Uterus (tissue), 4 donors: ENCODE measurements around the gene GAA. TPM values are rescaled to one million over a fixed set of nuclear protein-coding genes. Genes with fewer than 3 reads are reported as not detected.

Source experiments
- DNase-seq, 2 donors: peaks; one replicate each; pipeline ENCODE4 v3.0.0-alpha.2; 2019 to 2020
- H3K27ac ChIP-seq, 2 donors: fragments of 200-600 bp; sonication (generic); 1 replicate in 1 of 2; 2 replicates in 1 of 2; pipeline ENCODE4 v1.5.1; 2016 to 2018
- H3K27me3 ChIP-seq, 2 donors: fragments of 200-600 bp; sonication (generic); one replicate each; pipeline ENCODE4 v1.5.1; 2018 to 2019; ENCODE audit warnings: control low read depth in 1 of 2
- H3K36me3 ChIP-seq, 2 donors: fragments of 200-600 bp; sonication (generic); one replicate each; pipeline ENCODE4 v1.5.1; 2019; ENCODE audit warnings: control low read depth in 1 of 2
- H3K4me1 ChIP-seq, 2 donors: fragments of 200-600 bp; sonication (generic); one replicate each; pipeline ENCODE4 v1.5.1; 2018 to 2019; ENCODE audit warnings: control low read depth in 1 of 2
- H3K4me3 ChIP-seq, 2 donors: fragments of 200-600 bp; sonication (generic); 1 replicate in 1 of 2; 2 replicates in 1 of 2; pipeline ENCODE4 v1.5.1; 2018 to 2019; ENCODE audit warnings: mild to moderate bottlenecking in 1 of 2
- H3K9me3 ChIP-seq, 2 donors: fragments of 200-600 bp; sonication (generic); one replicate each; pipeline ENCODE4 v1.5.1; 2019; ENCODE audit warnings: control low read depth in 1 of 2
- POLR2A ChIP-seq, 2 donors: fragments of 450-650 bp; IDR thresholded peaks; one replicate each; pipeline ENCODE4 v1.6.1; 2016; ENCODE audit warnings: antibody characterized with exemption in 2 of 2, mild to moderate bottlenecking in 1 of 2, moderate library complexity in 1 of 2
- intact Hi-C: fragments of 100-400 bp; cut with DNase I; formaldehyde crosslinking; loops from one replicate; pipeline ENCODE4 v1.15.1; 2023; ENCODE audit warnings: low total_unique reads
- total RNA-seq, 4 donors: library from RNA; depleted of rRNA in 3 of 4; stranded (reverse); fragments of >200 nt in 3 of 4; gene quantifications; one replicate each; pipeline versions ENCODE4 v1.1.0 to v1.2.4, GENCODE V29; 2014 to 2023
- TF ChIP-seq, protein P1 (sequence below), 4 experiments: fragments of 200-600 bp in 2 of 4; fragments of 450-650 bp in 2 of 4; sonication (generic) in 2 of 4; IDR thresholded peaks; one replicate each; pipeline ENCODE4 v1.5.1; 2016 to 2019; ENCODE audit warnings: antibody characterized with exemption in 4 of 4, mild to moderate bottlenecking in 2 of 4, moderate library complexity in 1 of 4
- donor health status: DM: yes; HTN: yes; CAD: no.

Gene GAA
- total RNA-seq, 4 donors from 2014 or later: 23.1 to 48.3 (median 35.6) TPM

DNA sequence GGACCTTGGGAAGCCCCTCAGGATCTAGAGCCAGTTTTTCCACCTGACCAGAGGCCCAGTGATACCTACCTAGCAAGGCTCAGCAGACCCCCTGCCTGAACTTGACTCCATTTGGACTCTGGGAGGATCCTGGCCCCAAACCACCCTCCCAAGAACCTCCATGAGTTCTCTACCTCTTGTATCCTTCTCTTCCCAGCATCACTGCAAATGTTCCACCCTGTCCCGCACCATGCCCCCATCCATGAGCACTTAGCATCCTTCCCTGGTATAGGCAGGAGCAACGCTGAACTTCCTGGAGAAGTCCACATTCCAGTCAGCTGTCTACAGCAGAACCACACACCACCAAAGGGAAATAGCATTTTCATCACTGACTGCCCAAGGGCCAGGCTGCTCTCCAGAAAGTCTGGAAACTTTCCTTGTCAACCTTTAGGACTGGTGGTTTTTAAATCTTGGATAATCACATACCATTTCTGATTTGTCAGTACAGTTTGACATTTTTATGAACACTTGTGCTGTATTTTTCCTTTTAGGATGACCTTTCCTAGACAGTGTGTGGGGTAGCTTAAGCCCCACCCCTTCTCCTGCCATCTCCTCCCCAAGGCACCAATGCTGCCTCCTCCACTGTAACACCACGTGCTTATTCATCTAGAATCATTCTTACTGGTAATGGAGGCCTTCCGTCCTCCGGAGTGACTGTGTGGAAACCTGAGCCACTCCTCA, 31.7 kb downstream of the GAA start:
- no peak for DNase-seq
- Histone ChIP-seq H3K4me3 (no peak overlapping the region), H3K4me1 (no peaks in the 10 kb centered on the region), H3K27ac (no peak overlapping the region), H3K36me3 (no peaks in the 10 kb centered on the region), H3K9me3 (no peaks in the 10 kb centered on the region), H3K27me3 (no peaks in the 10 kb centered on the region)
- intact Hi-C loops: no loop called here
- no peak for TF ChIP-seq POLR2A (IDR thresholded peaks at IDR 0.05)
- TF ChIP-seq, protein P1, sequence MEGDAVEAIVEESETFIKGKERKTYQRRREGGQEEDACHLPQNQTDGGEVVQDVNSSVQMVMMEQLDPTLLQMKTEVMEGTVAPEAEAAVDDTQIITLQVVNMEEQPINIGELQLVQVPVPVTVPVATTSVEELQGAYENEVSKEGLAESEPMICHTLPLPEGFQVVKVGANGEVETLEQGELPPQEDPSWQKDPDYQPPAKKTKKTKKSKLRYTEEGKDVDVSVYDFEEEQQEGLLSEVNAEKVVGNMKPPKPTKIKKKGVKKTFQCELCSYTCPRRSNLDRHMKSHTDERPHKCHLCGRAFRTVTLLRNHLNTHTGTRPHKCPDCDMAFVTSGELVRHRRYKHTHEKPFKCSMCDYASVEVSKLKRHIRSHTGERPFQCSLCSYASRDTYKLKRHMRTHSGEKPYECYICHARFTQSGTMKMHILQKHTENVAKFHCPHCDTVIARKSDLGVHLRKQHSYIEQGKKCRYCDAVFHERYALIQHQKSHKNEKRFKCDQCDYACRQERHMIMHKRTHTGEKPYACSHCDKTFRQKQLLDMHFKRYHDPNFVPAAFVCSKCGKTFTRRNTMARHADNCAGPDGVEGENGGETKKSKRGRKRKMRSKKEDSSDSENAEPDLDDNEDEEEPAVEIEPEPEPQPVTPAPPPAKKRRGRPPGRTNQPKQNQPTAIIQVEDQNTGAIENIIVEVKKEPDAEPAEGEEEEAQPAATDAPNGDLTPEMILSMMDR (IDR thresholded peaks at IDR 0.05): no peak

DNA sequence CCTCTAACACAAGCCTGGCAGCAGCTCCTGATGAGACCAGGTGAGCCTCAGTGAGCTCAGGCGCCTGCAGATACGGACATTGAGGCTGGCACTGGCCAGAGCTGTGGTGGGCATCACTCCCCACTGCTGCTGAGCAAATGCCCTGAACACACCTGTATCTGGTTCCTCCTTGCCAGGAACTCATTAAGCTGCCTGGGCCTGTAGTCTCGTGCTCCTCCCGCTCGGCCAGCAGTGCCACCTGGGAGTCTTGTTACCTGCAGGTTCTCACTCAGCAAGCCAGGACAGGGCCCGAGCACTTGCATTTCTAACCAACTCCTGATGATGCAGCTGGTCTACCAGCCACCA, 32.2 kb downstream of the GAA start:
- intact Hi-C loops: no loop called here
- Histone ChIP-seq H3K27me3 (no peaks in the 10 kb centered on the region), H3K4me3 (no peak overlapping the region), H3K36me3 (no peaks in the 10 kb centered on the region), H3K27ac (no peak overlapping the region), H3K9me3 (no peaks in the 10 kb centered on the region), H3K4me1 (no peaks in the 10 kb centered on the region)
- no peak for DNase-seq
- TF ChIP-seq, protein P1 (IDR thresholded peaks at IDR 0.05): no peak
- TF ChIP-seq POLR2A (IDR thresholded peaks at IDR 0.05): no peak

DNA sequence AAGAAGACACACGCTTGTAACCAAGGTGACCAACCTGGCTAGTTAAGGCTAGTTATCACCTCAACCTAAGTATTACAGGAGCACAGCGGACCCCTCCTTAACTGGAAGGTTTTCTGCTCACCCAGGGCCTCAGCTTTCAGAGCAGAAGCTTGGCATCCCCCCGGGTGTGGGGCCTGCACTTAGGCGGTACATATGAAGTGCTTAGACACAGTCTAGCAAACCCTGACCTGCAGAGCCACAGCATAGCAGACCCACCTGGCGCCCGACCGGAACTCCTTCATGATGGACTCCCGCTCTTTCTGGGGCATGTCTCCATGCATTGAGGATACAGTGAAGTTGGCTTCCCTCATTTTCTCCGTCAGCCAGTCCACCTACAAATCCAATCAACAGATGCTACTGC, 35.8 kb downstream of the GAA start:
- H3K27ac ChIP-seq: no peak overlapping the region
- no peaks in the 10 kb centered on the region for H3K9me3 ChIP-seq
- no peaks in the 10 kb centered on the region for H3K27me3 ChIP-seq
- DNase-seq: no peak
- H3K36me3 ChIP-seq: no peaks in the 10 kb centered on the region
- no peak for TF ChIP-seq POLR2A (IDR thresholded peaks at IDR 0.05)
- TF ChIP-seq, protein P1 (IDR thresholded peaks at IDR 0.05): no peak
- H3K4me1 ChIP-seq: no peaks in the 10 kb centered on the region
- H3K4me3 ChIP-seq: no peak overlapping the region
- intact Hi-C loops: no loop called here

DNA sequence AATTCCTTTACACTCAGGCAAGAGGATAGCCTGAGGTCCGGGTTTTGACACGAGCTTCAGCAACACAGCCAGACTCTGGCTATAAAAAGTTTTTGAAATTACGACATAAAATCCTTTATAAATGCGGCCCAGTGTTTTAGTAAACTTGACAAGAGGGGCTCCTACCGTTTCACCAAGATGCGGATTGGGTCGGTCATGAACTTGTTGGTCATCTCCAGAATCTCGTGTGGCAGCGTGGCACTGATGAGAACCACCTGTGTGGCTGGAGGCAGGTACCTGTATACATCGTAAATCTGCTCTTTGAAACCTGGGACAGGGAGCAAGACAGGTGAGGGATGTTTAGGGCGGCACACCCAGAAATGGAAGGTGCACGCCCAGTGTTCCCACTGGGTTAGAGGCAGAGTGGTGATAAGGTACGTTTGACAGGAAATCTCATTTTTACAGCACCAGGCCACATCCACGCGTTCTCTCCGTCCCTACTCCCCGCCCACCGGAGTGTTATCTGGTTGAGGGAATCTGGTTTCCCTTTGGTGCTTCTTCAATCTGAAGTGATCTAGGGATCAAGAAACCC, 37.6 kb downstream of the GAA start:
- no peak overlapping the region for H3K4me3 ChIP-seq
- intact Hi-C loops: no loop called here
- H3K27me3 ChIP-seq: no peaks in the 10 kb centered on the region
- no peaks in the 10 kb centered on the region for H3K36me3 ChIP-seq
- no peak overlapping the region for H3K27ac ChIP-seq
- H3K9me3 ChIP-seq: no peaks in the 10 kb centered on the region
- DNase-seq: no peak
- TF ChIP-seq, protein P1 (IDR thresholded peaks at IDR 0.05): no peak
- no peak for TF ChIP-seq POLR2A (IDR thresholded peaks at IDR 0.05)
- no peaks in the 10 kb centered on the region for H3K4me1 ChIP-seq

DNA sequence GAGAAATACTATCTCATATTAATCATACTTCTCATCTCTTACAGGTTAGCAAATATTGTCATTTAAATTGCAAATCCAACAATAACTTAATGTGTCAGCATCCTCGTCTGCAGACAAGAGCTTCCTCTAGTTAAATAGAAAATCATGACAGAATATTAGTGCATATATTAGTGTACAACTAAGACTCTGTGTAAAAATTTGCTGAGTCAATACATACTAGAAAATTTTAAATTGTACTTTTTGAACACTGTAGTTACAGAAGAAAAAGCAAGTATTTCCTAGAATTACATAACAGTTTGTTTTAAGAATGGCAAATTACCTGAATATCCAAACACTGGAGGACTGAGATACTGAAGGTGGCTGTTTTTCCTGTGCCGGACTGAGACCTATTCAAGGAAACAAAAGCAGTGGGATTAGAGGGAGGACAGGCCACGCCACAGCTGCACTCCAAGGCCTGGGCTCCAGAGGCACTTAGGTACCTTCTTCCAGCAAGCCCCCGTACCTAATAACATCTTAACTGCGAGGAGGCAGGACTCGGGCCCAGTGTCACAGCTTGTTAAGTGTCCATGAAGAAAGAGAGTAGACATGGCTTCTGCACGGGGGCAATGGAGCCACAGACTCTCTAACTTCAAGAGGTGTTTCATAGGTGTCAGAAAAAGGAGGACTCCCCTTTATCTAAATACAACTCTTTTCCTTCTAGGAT, 40.2 kb downstream of the GAA start:
- no peaks in the 10 kb centered on the region for H3K27me3 ChIP-seq
- no peak for DNase-seq
- intact Hi-C loops: no loop called here
- H3K27ac ChIP-seq: no peak overlapping the region
- TF ChIP-seq, protein P1 (IDR thresholded peaks at IDR 0.05): no peak
- no peak for TF ChIP-seq POLR2A (IDR thresholded peaks at IDR 0.05)
- H3K36me3 ChIP-seq: no peaks in the 10 kb centered on the region
- no peak overlapping the region for H3K4me3 ChIP-seq
- no peaks in the 10 kb centered on the region for H3K4me1 ChIP-seq
- no peaks in the 10 kb centered on the region for H3K9me3 ChIP-seq
